Effector memory CD8-positive, alpha-beta T cell (primary cell): ENCODE data around the gene CDH24.

Experiments used
- ATAC-seq: fragments of 150-1000 bp; cut with Tn5 transposase; replicated peaks from 2 replicates; pipeline ENCODE4 v1.10.0; 2021; ENCODE audit warnings: mild to moderate bottlenecking, moderate library complexity
- DNase-seq, 3 experiments: peaks; one replicate each; pipeline ENCODE4 v3.0.0; 2021
- H3K27ac Mint-ChIP-seq, 2 donors: one replicate each; pipeline ENCODE4 v1.8.0; 2022; ENCODE audit warnings: mild to moderate bottlenecking in 2 of 2, mixed read lengths in 2 of 2, moderate library complexity in 2 of 2
- H3K27me3 Mint-ChIP-seq, 2 donors: one replicate each; pipeline ENCODE4 v1.8.0; 2022; ENCODE audit warnings: mixed read lengths in 2 of 2
- H3K36me3 Mint-ChIP-seq: one replicate; pipeline ENCODE4 v1.8.0; 2022; ENCODE audit warnings: mild to moderate bottlenecking, moderate library complexity, mixed read lengths; ENCODE audit not compliant: insufficient read depth
- H3K4me1 Mint-ChIP-seq, 2 donors: one replicate each; pipeline ENCODE4 v1.8.0; 2022; ENCODE audit warnings: low read depth in 2 of 2, mixed read lengths in 2 of 2
- H3K4me3 Mint-ChIP-seq, 2 donors: one replicate each; pipeline ENCODE4 v1.8.0; 2022; ENCODE audit warnings: mild to moderate bottlenecking in 2 of 2, mixed read lengths in 2 of 2, moderate library complexity in 2 of 2
- H3K9me3 Mint-ChIP-seq, 2 donors: one replicate each; pipeline ENCODE4 v1.8.0; 2022; ENCODE audit warnings: mixed read lengths in 2 of 2

CDH24 gene

DNA sequence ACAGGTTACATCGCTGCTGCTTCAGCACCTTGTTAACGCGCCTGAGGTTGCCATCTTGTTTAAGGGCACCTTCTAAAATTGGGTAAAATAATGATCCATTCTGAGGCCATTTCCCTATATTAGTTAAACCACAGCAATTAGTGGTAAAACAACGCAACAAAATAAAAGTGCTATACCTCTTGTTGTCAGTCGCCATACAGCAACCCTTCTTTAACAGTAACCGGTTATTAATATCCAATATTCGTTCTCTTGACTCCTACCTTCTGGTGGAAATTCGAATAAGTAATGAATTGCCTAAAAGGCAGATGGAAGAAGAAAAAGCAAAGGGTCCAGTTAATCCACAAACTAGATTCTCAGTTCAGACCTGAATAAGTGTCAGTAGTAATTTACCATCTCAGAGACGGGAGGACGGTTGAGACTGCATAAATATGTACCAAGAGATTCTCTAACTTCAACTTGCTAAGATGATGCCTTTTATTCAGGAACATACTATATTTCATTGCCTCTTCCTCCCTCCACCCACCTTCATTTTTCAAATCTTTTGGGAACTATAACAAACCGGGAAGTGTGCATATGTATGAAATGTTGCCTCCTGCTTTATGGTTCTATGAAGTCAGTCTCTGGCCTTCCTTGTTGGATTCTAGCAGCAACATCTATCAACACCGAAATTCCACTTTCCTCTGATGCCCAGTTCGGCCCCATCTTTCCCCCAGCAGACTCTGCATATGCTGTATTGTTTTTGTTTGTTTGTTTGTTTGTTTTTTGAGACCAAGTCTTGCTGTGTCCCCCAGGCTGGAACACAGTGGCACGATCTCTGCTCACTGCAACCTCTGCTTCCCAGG lies 21.8 kb downstream of the CDH24 start:
- DNase-seq (no peak), ATAC-seq (no peak)
- Mint-ChIP-seq H3K27me3 (no peaks in the 10 kb centered on the region), H3K4me1 (peaks cover 6 to 18% of the 10 kb centered on the region in 2 donors), H3K4me3 (peak overlapping the region; percentile 90 to 97), H3K9me3 (no peaks in the 10 kb centered on the region), H3K36me3 (peaks cover 29% of the 10 kb centered on the region), H3K27ac (peak overlapping the region; percentile 92 to 98)

DNA sequence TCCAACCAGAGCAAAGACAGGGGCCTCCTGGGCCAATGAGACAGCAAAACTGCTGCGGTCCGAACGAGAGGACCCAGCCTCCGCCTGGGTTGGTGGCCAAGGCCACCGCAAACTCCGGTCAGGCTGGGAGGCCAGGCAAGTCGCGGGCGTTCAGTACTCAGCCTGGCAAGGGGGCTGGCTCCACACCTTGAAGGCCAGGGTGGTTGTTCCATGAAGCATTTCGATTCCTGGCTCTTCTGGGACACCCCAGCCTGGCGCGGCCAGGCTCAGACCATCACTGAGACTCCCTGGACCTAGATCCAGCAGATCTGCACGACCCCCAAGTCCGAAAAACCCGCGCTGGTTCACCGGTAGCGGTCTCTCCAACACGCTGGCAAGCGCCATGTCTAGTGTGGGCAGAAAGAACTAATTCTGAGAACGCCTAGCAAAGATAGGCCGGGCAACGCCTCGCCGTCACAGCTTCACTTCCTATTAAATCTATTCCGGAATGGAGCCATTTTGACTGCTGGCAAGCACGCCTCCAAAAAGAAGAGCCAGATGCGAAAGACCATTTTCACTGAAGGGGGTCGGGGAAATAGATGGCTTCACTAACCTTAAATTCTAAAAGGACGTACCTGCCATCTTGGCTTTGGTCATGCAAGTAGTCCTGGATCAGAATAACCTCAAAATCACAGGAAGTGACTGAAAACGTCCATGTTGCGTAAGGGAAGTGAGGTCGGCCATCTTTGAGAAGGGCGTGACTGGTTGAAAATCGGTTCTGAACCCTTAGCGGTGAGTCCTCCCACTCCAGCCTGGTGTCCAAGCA lies 22.6 kb downstream of the CDH24 start, which contains the start of gene PSMB5:
TSS of gene PSMB5 (minus strand) at position 403 of the 805 bp plus-strand sequence. CDS start at position 384, 19 bp downstream.
- H3K27me3 Mint-ChIP-seq: no peaks in the 10 kb centered on the region
- peak within 1 kb of the TSS; percentile 90 to 97 for H3K4me3 Mint-ChIP-seq
- H3K9me3 Mint-ChIP-seq: no peaks in the 10 kb centered on the region
- peak within 1 kb of the TSS; percentile 92 to 98 for H3K27ac Mint-ChIP-seq
- H3K4me1 Mint-ChIP-seq: peaks cover 6 to 18% of the 10 kb centered on the region in 2 donors
- H3K36me3 Mint-ChIP-seq: peaks cover 34% of the 10 kb centered on the region
- DNase-seq: peak; percentile 84 to 88 (median 85)
- ATAC-seq: peak; percentile 91

DNA sequence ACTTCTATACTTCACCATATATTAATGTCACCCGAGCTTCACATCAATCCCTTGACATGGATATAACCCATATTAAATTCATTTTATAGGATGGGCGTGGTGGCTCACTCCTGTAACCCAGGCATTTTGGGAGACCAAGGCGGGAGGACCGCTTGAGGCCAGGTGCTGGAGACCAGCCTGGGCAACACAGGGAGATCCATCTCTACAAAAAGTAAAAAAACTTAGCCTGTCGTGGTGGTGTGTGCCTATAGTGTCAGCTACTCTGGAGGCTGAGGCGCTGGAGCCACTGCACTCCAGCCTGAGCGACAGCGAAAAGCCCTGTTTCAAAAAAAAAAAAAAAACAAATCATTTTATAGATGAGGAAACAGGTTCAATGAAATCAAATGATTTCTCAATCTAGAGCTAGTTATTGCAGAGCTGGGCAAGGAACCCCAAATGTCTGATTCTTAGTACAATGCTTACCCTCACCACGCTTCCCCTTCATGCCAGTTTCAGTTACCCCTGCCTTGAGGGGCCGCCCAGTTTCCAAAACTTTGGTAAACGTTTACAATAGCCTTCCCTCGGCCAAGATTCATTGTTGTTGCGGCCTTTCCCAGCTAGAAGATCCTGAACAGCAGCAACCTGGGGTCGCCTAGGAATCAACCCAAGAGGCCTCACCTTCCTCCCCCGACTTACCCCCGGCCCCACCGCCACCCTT lies 23.4 kb downstream of the CDH24 start:
- H3K4me1 Mint-ChIP-seq: peaks cover 12 to 24% of the 10 kb centered on the region in 2 donors
- H3K27ac Mint-ChIP-seq: peak overlapping the region; percentile 92 to 98
- H3K36me3 Mint-ChIP-seq: peaks cover 37% of the 10 kb centered on the region
- no peak for ATAC-seq
- H3K4me3 Mint-ChIP-seq: peak overlapping the region; percentile 90 to 97
- no peaks in the 10 kb centered on the region for H3K9me3 Mint-ChIP-seq
- DNase-seq: no peak
- H3K27me3 Mint-ChIP-seq: no peaks in the 10 kb centered on the region

DNA sequence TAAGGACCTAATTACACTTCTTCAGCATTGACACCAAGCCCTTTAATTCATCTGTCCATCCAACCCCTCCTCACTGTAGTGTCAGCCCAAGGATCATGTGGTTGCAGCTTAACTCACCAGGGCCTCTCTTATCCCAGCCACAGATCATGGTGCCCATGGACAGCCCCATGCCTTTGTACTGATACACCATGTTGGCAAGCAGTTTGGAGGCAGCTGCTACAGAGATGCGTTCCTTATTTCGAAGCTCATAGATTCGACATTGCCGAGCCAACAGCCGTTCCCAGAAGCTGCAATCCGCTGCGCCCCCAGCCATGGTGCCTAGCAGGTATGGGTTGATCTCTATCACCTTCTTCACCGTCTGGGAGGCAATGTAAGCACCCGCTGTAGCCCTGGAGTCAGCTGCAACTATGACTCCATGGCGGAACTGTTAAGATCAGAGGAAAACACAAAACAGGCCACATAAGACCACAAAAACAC lies 24.0 kb downstream of the CDH24 start:
- Mint-ChIP-seq H3K4me3 (peak overlapping the region; percentile 90 to 97), H3K4me1 (peaks cover 16 to 28% of the 10 kb centered on the region in 2 donors), H3K27ac (peak overlapping the region; percentile 92 to 98), H3K36me3 (peaks cover 37% of the 10 kb centered on the region), H3K27me3 (no peaks in the 10 kb centered on the region), H3K9me3 (no peaks in the 10 kb centered on the region)
- no peak for ATAC-seq
- DNase-seq: no peak

DNA sequence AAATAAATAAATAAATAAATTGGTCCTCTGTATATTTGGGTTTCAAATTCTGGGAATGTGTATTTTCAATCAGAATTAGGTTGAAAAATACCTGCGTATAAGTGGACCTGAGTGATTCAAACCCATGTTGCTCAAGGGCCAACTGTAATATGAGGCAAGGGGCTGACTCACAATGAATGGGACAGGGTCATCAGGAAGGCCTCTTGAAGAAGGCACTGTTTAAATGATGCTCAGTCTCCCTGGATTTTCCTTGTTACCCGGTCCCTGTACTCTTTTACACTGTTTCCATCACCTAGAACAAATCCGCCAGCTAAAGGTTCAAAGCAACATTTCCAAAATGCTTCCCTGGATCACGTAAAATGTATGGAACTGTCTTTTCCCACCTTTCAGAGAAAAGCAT lies 26.4 kb downstream of the CDH24 start:
- peaks cover 16 to 27% of the 10 kb centered on the region in 2 donors for H3K4me1 Mint-ChIP-seq

DNA sequence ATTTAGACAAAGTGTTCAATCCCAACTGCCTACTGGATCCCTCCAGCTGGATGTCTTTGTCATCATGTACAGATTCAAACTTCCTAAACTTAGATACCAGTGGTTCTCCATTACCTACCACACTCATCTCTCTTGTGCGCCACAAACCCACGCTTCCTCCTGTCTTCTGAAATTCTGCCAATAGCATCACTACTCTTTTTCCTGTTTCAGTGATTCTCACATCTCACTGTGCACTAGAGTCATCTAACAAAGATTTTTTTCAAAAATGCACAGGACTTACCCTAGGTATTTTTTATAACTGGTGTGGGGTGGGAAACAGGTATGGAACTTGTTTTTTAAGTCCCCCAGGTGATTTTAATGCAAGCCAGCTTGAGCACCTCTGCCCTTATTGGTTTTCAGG lies 28.5 kb downstream of the CDH24 start:
- no peak for DNase-seq

More for the DNA sequence above, 26.4 kb downstream of the CDH24 start:
- DNase-seq (no peak), ATAC-seq (no peak)
- Mint-ChIP-seq H3K9me3 (no peaks in the 10 kb centered on the region), H3K27me3 (no peaks in the 10 kb centered on the region), H3K36me3 (peaks cover 47% of the 10 kb centered on the region), H3K27ac (no peak overlapping the region), H3K4me3 (no peak overlapping the region)

DNA sequence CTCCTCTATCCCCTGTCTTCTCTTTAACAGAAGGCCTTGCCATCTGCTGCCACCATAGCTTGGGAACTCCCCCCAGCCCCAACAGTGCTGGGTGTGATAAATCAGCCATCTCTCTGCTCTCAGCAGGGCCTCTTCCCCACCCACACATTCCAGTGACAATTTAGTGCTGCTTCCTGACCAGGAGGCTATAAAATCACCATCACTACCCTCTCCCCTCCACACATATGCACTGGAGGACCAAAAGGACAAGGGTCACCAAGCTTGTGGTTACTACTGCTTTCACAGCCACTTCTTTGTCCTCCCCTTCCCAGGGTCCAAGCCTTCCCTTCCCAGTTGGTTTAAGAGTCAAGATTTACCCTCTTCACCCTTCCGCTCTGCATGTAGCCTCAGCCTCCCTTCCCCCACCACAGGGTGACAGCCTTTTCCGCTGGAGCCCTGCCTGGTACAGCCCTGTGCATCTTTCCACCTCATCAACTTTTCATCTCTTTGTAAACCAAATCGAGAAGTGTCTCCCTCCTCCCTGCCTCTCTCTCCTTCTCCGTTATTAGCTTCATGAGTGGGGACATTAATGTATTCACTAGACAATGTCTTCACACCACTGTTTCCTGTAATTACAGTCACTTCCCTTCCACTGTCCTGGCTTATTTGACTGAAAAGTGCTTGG lies 32.0 kb downstream of the CDH24 start:
- H3K27me3 Mint-ChIP-seq: no peaks in the 10 kb centered on the region
- ATAC-seq (no peak), DNase-seq (no peak)
- no peak overlapping the region for H3K4me3 Mint-ChIP-seq
- H3K4me1 Mint-ChIP-seq: peaks cover 15 to 30% of the 10 kb centered on the region in 2 donors
- no peaks in the 10 kb centered on the region for H3K9me3 Mint-ChIP-seq
- peaks cover 16% of the 10 kb centered on the region for H3K36me3 Mint-ChIP-seq
- H3K27ac Mint-ChIP-seq: peak overlapping the region in 1 of 2 donors; percentile 82

More for the DNA sequence above, 28.5 kb downstream of the CDH24 start:
- Mint-ChIP-seq H3K9me3 (no peaks in the 10 kb centered on the region), H3K27me3 (no peaks in the 10 kb centered on the region), H3K36me3 (peaks cover 44% of the 10 kb centered on the region), H3K4me3 (peak overlapping the region in 1 of 2 donors; percentile 1), H3K27ac (peak overlapping the region; percentile 14 to 16), H3K4me1 (peaks cover 22 to 26% of the 10 kb centered on the region in 2 donors)
- ATAC-seq: peak; percentile 56

DNA sequence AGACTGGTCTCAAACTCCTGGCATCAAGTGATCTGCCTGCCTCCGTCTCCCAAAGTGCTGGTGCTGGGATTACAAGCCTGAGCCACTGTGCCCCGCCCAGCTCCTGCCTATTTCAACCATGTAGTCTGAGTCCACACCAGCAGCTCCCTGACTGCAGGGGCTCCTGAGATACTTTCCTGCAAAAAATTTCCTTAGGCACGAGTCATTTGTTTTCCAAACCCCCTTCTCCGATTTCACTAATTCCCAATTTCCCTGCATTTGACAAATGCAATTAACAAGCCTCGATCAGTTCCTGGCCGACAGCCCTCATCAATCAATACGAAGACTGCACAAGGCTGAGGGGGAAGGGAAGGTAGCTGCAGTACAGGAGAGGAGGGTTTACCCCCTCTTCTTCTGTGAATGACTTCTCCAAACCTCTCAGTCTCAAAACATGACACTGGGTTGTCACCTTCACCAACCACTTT lies 32.7 kb downstream of the CDH24 start:
- no peak for ATAC-seq
- Mint-ChIP-seq H3K4me3 (no peak overlapping the region), H3K27me3 (no peaks in the 10 kb centered on the region), H3K36me3 (peaks cover 13% of the 10 kb centered on the region), H3K9me3 (no peaks in the 10 kb centered on the region), H3K4me1 (peaks cover 15 to 30% of the 10 kb centered on the region in 2 donors), H3K27ac (no peak overlapping the region)
- DNase-seq: no peak

DNA sequence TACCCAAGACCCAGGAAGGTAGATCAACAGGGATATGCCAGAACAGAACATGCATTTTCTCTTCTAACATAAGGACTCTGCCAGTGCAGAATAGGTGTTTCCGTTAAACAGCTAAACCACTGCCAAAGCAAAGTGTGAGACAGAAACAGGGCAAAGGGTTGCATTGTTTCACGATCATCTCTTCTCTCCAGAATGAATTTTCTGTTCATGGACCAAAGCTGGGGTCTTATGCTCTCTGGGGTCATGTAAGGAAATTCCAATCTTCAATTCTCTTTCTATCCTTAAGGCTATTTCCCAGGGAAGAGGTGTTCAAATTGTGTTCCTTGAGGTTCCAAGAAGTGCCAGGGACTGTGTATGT lies 33.5 kb downstream of the CDH24 start:
- ATAC-seq (no peak), DNase-seq (no peak)
- Mint-ChIP-seq H3K27ac (peak overlapping the region in 1 of 2 donors; percentile 69), H3K27me3 (no peaks in the 10 kb centered on the region), H3K4me1 (peaks cover 7 to 22% of the 10 kb centered on the region in 2 donors), H3K36me3 (peaks cover 11% of the 10 kb centered on the region), H3K4me3 (no peak overlapping the region), H3K9me3 (no peaks in the 10 kb centered on the region)

DNA sequence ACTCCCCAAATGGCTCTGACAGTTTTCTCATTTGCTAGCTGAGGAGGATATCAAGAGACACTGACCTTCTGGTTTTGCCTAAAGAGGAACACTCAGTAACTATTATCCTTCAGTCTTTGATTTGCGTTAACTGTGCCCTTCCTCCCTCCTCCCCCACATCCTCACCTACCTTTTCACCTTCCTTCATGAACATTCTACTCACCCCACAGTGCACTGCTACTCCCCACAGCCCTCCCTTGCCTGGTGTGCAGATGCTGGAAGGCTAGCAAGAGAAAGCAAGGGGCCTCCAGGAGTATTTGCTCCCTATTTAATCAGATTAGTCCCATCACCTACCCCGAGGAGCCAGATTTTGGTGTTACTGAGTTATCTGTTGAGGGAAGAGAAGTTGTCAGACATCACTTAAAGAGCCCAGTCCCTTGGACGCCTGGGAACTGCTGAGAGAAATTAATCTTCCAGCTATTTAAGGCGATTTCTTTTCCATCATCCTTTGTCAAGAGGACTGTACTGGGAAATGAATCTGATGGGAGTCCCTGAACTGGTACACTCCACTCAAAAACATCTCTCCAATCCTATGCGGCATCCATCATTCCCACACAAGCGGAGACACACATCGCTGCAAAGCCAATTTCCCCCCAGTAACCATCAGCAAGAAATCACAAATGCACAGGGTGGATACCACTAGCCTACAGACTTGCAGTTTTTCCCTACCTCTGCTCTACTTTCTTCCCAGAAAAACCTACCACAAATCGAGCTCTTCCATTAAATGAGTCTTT lies 34.1 kb downstream of the CDH24 start:
- Mint-ChIP-seq H3K4me3 (no peak overlapping the region), H3K9me3 (no peaks in the 10 kb centered on the region), H3K36me3 (peaks cover 11% of the 10 kb centered on the region), H3K27ac (no peak overlapping the region), H3K27me3 (no peaks in the 10 kb centered on the region), H3K4me1 (peaks cover 5 to 20% of the 10 kb centered on the region in 2 donors)
- ATAC-seq (no peak), DNase-seq (no peak)

DNA sequence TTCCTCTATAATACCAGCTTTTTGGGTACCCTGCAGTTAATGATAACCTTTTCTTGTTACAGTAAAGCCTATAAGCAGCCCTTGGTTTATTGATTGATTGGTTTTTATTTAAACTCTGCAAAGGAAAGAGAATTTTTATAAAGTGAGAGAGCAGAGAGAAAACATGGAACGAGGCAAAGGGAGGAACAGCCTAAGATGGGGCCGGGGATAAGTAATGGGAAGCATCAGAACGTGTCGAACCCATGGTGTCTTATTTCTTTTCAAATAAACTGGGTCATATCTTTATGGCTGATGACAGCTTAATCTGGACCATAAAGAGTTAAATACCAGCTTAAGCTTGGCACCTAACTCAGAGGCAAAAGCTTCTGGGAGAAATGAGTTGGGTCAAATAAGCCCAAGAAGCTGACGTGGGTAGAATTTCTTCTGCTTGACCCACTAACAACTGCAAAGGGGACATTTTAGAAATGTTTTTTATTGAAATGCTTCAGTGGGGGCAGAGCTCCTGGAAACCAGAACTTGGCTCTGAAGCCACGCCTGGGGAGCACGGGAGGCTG lies 35.4 kb downstream of the CDH24 start:
- no peak for DNase-seq
- Mint-ChIP-seq H3K27ac (no peak overlapping the region), H3K4me1 (peaks cover 5 to 20% of the 10 kb centered on the region in 2 donors), H3K4me3 (no peak overlapping the region), H3K36me3 (peaks cover 4% of the 10 kb centered on the region), H3K9me3 (no peaks in the 10 kb centered on the region), H3K27me3 (no peaks in the 10 kb centered on the region)
- ATAC-seq: no peak

DNA sequence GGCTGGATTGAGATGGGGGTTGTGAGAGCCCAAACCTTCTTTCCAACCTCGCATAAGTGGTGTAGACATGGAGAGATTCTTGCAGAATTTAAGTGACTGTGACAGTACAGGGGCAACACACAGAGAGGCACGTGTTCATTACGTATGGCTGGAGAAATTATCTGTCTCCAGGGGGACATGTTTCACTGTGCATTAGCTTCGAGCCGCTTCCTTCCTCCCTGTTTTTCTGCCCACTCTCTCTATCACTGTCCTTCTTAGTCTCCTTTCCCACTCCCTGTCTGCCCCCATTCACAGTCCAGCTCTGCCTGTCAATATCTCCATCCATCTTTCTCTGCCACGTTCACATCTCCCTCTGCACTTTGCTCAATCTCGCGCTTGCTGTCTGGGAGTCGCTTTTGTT lies 35.9 kb downstream of the CDH24 start:
- Mint-ChIP-seq H3K4me1 (peaks cover 5 to 20% of the 10 kb centered on the region in 2 donors), H3K27ac (no peak overlapping the region), H3K27me3 (no peaks in the 10 kb centered on the region), H3K4me3 (no peak overlapping the region), H3K9me3 (no peaks in the 10 kb centered on the region), H3K36me3 (peaks cover 4% of the 10 kb centered on the region)
- no peak for ATAC-seq
- DNase-seq: no peak
